ENCODE measurements around the gene SORCS2. TPM values are rescaled to one million over a fixed set of nuclear protein-coding genes. Genes with fewer than 3 reads are reported as not detected.

The SORCS2 gene
- total RNA-seq, 1 experiment from 2014 or later = 4.1 TPM

- TF ChIP-seq CTCF (conservative IDR thresholded peaks at IDR 0.05; ENCODE audit: low read depth, low read length) = no peak
- TF ChIP-seq EZH2phosphoT487 (IDR thresholded peaks at IDR 0.05; ENCODE audit: borderline replicate concordance, low read length) = no peak
- no peak for TF ChIP-seq EZH2 (IDR thresholded peaks at IDR 0.05; ENCODE audit: low read length, unreplicated experiment)
- POLR2A ChIA-PET (ENCODE audit: unreplicated experiment) = no interaction called here
Measured at GRCh38 chr4:7212101-7212674, 19.9 kb downstream of the SORCS2 start.

GRCh38 chr4:7212921-7213320 is 20.6 kb downstream of the SORCS2 start:
- Histone ChIP-seq H3F3A (ENCODE audit: low read length, unreplicated experiment) (no peaks in the 10 kb centered on the region), H3K9me3 (ENCODE audit: low read length) (no peaks in the 10 kb centered on the region), H4K20me1 (ENCODE audit: low read length) (no peaks in the 10 kb centered on the region), H3K36me3 (ENCODE audit: low read depth, low read length) (peaks cover 4% of the 10 kb centered on the region; the same call in 1 of the 2 replicates), H3K4me2 (ENCODE audit: low read length) (no peak overlapping the region), H2AFZ (ENCODE audit: low read length) (no peak overlapping the region), H3K27me3 (ENCODE audit: low read length) (no peaks in the 10 kb centered on the region), H3K27ac (ENCODE audit: low read length) (no peak overlapping the region), H3K79me2 (ENCODE audit: low read length) (peaks cover 50% of the 10 kb centered on the region), H3K9ac (ENCODE audit: low read length) (no peak overlapping the region), H3K4me1 (ENCODE audit: insufficient read depth, low read length) (peaks cover 61% of the 10 kb centered on the region), H3K9me2 (replicated peaks; ENCODE audit: low read length) (no peaks in the 10 kb centered on the region), H3K4me3 (ENCODE audit: low read length) (no peak overlapping the region)
- ChIA-PET POLR2A (ENCODE audit: unreplicated experiment) (no interaction called here), CTCF (no interaction called here)
- no TSS peak for BruUV-seq (replicated peaks)
- intact Hi-C loops (cut with micrococcal nuclease) = no loop called here
- DNase-seq (no peak), ATAC-seq (no peak)
- TF ChIP-seq EZH2 (IDR thresholded peaks at IDR 0.05; ENCODE audit: low read length, unreplicated experiment) = no peak
- no peak for TF ChIP-seq EZH2phosphoT487 (IDR thresholded peaks at IDR 0.05; ENCODE audit: borderline replicate concordance, low read length)
- TF ChIP-seq CTCF (conservative IDR thresholded peaks at IDR 0.05; ENCODE audit: low read depth, low read length) = no peak

More at GRCh38 chr4:7212101-7212674, 19.9 kb downstream of the SORCS2 start:
- Histone ChIP-seq H3K4me1 (ENCODE audit: insufficient read depth, low read length) (peaks cover 60% of the 10 kb centered on the region), H4K20me1 (ENCODE audit: low read length) (no peaks in the 10 kb centered on the region), H3K9ac (ENCODE audit: low read length) (no peak overlapping the region), H3K9me3 (ENCODE audit: low read length) (no peaks in the 10 kb centered on the region), H3K27ac (ENCODE audit: low read length) (peak overlapping the region; percentile 74; the same call in 1 of the 2 replicates), H3K4me3 (ENCODE audit: low read length) (no peak overlapping the region), H2AFZ (ENCODE audit: low read length) (no peak overlapping the region), H3K27me3 (ENCODE audit: low read length) (no peaks in the 10 kb centered on the region), H3F3A (ENCODE audit: low read length, unreplicated experiment) (no peaks in the 10 kb centered on the region), H3K79me2 (ENCODE audit: low read length) (peaks cover 51% of the 10 kb centered on the region), H3K4me2 (ENCODE audit: low read length) (no peak overlapping the region), H3K36me3 (ENCODE audit: low read depth, low read length) (peaks cover 4% of the 10 kb centered on the region; the same call in 1 of the 2 replicates), H3K9me2 (replicated peaks; ENCODE audit: low read length) (no peaks in the 10 kb centered on the region)
- CTCF ChIA-PET = no interaction called here
- ATAC-seq (no peak), DNase-seq (no peak)
- no TSS peak for BruUV-seq (replicated peaks)
- intact Hi-C loops (cut with micrococcal nuclease) = no loop called here

GRCh38 chr4:7213807-7214206 is 21.5 kb downstream of the SORCS2 start:
- BruUV-seq (replicated peaks) = no TSS peak
- Histone ChIP-seq H3K27ac (ENCODE audit: low read length) (peak overlapping the region; percentile 3; the same call in 1 of the 2 replicates), H3K4me1 (ENCODE audit: insufficient read depth, low read length) (peaks cover 63% of the 10 kb centered on the region), H3K36me3 (ENCODE audit: low read depth, low read length) (peaks cover 4% of the 10 kb centered on the region; the same call in 1 of the 2 replicates), H4K20me1 (ENCODE audit: low read length) (no peaks in the 10 kb centered on the region), H3K27me3 (ENCODE audit: low read length) (no peaks in the 10 kb centered on the region), H2AFZ (ENCODE audit: low read length) (no peak overlapping the region), H3K9me2 (replicated peaks; ENCODE audit: low read length) (no peaks in the 10 kb centered on the region), H3F3A (ENCODE audit: low read length, unreplicated experiment) (no peaks in the 10 kb centered on the region), H3K4me3 (ENCODE audit: low read length) (no peak overlapping the region), H3K79me2 (ENCODE audit: low read length) (peaks cover 50% of the 10 kb centered on the region), H3K9ac (ENCODE audit: low read length) (no peak overlapping the region), H3K9me3 (ENCODE audit: low read length) (no peaks in the 10 kb centered on the region), H3K4me2 (ENCODE audit: low read length) (no peak overlapping the region)
- POLR2A ChIA-PET (ENCODE audit: unreplicated experiment) = no interaction called here
- no peak for TF ChIP-seq EZH2phosphoT487 (IDR thresholded peaks at IDR 0.05; ENCODE audit: borderline replicate concordance, low read length)
- TF ChIP-seq CTCF (conservative IDR thresholded peaks at IDR 0.05; ENCODE audit: low read depth, low read length) = no peak
- no peak for TF ChIP-seq EZH2 (IDR thresholded peaks at IDR 0.05; ENCODE audit: low read length, unreplicated experiment)
- intact Hi-C loops (cut with micrococcal nuclease) = no loop called here
- DNase-seq (no peak), ATAC-seq (no peak)
- CTCF ChIA-PET = no interaction called here

All from PC-3 (cell line).